ENCODE data around the gene IMPA2. TPM values are rescaled to one million over a fixed set of nuclear protein-coding genes. Genes with fewer than 3 reads are reported as not detected.

Gene IMPA2
- total RNA-seq, 1 experiment from 2014 or later: 113 TPM

- Mint-ChIP-seq H3K36me3 (peaks cover 4% of the 10 kb centered on the region; the same call in 1 of the 2 replicates), H3K4me3 (no peak overlapping the region), H3K4me1 (peaks cover 77% of the 10 kb centered on the region), H3K9me3 (no peaks in the 10 kb centered on the region), H3K27ac (peak overlapping the region; percentile 37; the same call in 1 of the 2 replicates), H3K27me3 (ENCODE audit: low read depth) (no peaks in the 10 kb centered on the region)
- ChIA-PET POLR2A (interaction anchor here (1.5 kb wide), 1 partner anchor 9 kb away, joined by 5 read pairs; the partner anchor contains the start of gene IMPA2), CTCF (interaction anchor here (1.2 to 12.7 kb wide), 4 partner anchors 9 to 258 kb away, joined by 4 to 195 read pairs (median 13); partner anchors contain the start of gene IMPA2)
- TF ChIP-seq NR3C1 (CRISPR knock-in tag; conservative IDR thresholded peaks at IDR 0.05; ENCODE audit: low read depth) (no peak), ZNF232 (CRISPR knock-in tag; IDR thresholded peaks at IDR 0.05) (no peak), NFYB (CRISPR knock-in tag; conservative IDR thresholded peaks at IDR 0.05; ENCODE audit: low read depth) (no peak), ATF2 (CRISPR knock-in tag; IDR thresholded peaks at IDR 0.05; ENCODE audit: borderline replicate concordance, low read depth) (no peak), TEAD4 (CRISPR knock-in tag; IDR thresholded peaks at IDR 0.05) (no peak), GTF2I (CRISPR knock-in tag; conservative IDR thresholded peaks at IDR 0.05) (no peak), ZBTB43 (CRISPR knock-in tag; IDR thresholded peaks at IDR 0.05) (no peak), HMGA2 (CRISPR knock-in tag; IDR thresholded peaks at IDR 0.05) (no peak), ZNF532 (CRISPR knock-in tag; IDR thresholded peaks at IDR 0.05; ENCODE audit: borderline replicate concordance) (no peak), JUN (CRISPR knock-in tag; IDR thresholded peaks at IDR 0.05) (no peak), NR2C2 (CRISPR knock-in tag; IDR thresholded peaks at IDR 0.05) (no peak)
- no peak for ATAC-seq
- no peak for DNase-seq (ENCODE audit: low spot score)
Measured at GRCh38 chr18:11990539-11990938, 9.2 kb downstream of the IMPA2 start.

GRCh38 chr18:11991021-11991795 lies 9.9 kb downstream of the IMPA2 start:
- peaks cover 76% of the 10 kb centered on the region for H3K4me1 Mint-ChIP-seq
- H3K4me3 Mint-ChIP-seq: no peak overlapping the region
- H3K27me3 Mint-ChIP-seq (ENCODE audit: low read depth): no peaks in the 10 kb centered on the region
- ChIA-PET POLR2A (interaction anchor here (1.5 kb wide), 1 partner anchor 10 kb away, joined by 5 read pairs; the partner anchor contains the start of gene IMPA2), CTCF (interaction anchor here (1.2 to 12.7 kb wide), 3 partner anchors 10 to 258 kb away, joined by 4 to 195 read pairs (median 16); partner anchors contain the start of gene IMPA2)
- TF ChIP-seq ARID4B (CRISPR knock-in tag; IDR thresholded peaks at IDR 0.05; ENCODE audit: borderline replicate concordance) (no peak), SP1 (CRISPR knock-in tag; conservative IDR thresholded peaks at IDR 0.05) (no peak), ATF3 (CRISPR knock-in tag; conservative IDR thresholded peaks at IDR 0.05) (no peak), SMAD3 (CRISPR knock-in tag; IDR thresholded peaks at IDR 0.05; ENCODE audit: borderline replicate concordance) (no peak), ZNF263 (CRISPR knock-in tag; IDR thresholded peaks at IDR 0.05; ENCODE audit: low read depth) (no peak), ZSCAN18 (CRISPR knock-in tag; IDR thresholded peaks at IDR 0.05) (no peak), FOXP1 (CRISPR knock-in tag; IDR thresholded peaks at IDR 0.05; ENCODE audit: borderline replicate concordance) (no peak), USF2 (CRISPR knock-in tag; IDR thresholded peaks at IDR 0.05) (no peak)
- ATAC-seq (no peak), DNase-seq (ENCODE audit: low spot score) (no peak)
- peak overlapping the region; percentile 37; the same call in 1 of the 2 replicates for H3K27ac Mint-ChIP-seq
- peaks cover 3% of the 10 kb centered on the region; the same call in 1 of the 2 replicates for H3K36me3 Mint-ChIP-seq
- H3K9me3 Mint-ChIP-seq: no peaks in the 10 kb centered on the region

Measured in WTC11 (cell line).